ENCODE measurements around the gene METTL9. TPM values are rescaled to one million over a fixed set of nuclear protein-coding genes. Genes with fewer than 3 reads are reported as not detected.

Gene METTL9
- total RNA-seq, 4 donors from 2014 or later = 73.5 to 231 (median 131) TPM

- intact Hi-C loops (cut with DNase I; ENCODE audit: low total_unique reads) = no loop called here
- no peak for DNase-seq
- H3K27ac ChIP-seq = no peak overlapping the region
- no peaks in the 10 kb centered on the region for H3K27me3 ChIP-seq
- no peak overlapping the region for H3K4me3 ChIP-seq
- no peaks in the 10 kb centered on the region for H3K9me3 ChIP-seq
- no peak for TF ChIP-seq CTCF (IDR thresholded peaks at IDR 0.05)
- no peak for TF ChIP-seq POLR2A (IDR thresholded peaks at IDR 0.05)
- no peaks in the 10 kb centered on the region for H3K36me3 ChIP-seq
- no peaks in the 10 kb centered on the region for H3K4me1 ChIP-seq
Observed at GRCh38 chr16:21704266-21704665, 104.9 kb downstream of the METTL9 start.

GRCh38 chr16:21704733-21705132 is 105.4 kb downstream of the METTL9 start:
- Histone ChIP-seq H3K4me1 (no peaks in the 10 kb centered on the region), H3K9me3 (no peaks in the 10 kb centered on the region), H3K27me3 (no peaks in the 10 kb centered on the region), H3K27ac (no peak overlapping the region), H3K36me3 (no peaks in the 10 kb centered on the region), H3K4me3 (no peak overlapping the region)
- DNase-seq = no peak
- no peak for TF ChIP-seq CTCF (IDR thresholded peaks at IDR 0.05)
- no peak for TF ChIP-seq POLR2A (IDR thresholded peaks at IDR 0.05)
- intact Hi-C loops (cut with DNase I; ENCODE audit: low total_unique reads) = no loop called here

Small RNA genes within 50 kb of the gene (small RNA-seq; reads per million reads assigned to genes)
- gene RF00478 (not detected), gene RNU6-1005P (not detected), gene RNU6-196P (not detected)

Other genes with a start within 250 kb of the METTL9 start
- gene IGSF6, start 53.0 kb downstream of the METTL9 start, total RNA-seq = 1 to 10 TPM in 2 of 4 donors, under 1 TPM in 2; 0.59 to 4.1 (median 1.6) TPM
- gene OTOA, start 64.4 kb downstream of the METTL9 start, total RNA-seq = under 1 TPM in 2 of 4 donors, not detected in 2; 0.21 to 0.28 TPM

Measured in uterus (tissue), 4 donors.